Stimulated activated CD8-positive, alpha-beta memory T cell treated with anti-CD3 and anti-CD28 coated beads, Interleukin-12 subunit alpha, Interleukin-12 subunit beta, amount 100 ng/mL, for 24 hours (primary cell): ENCODE data around the gene PLXNA4.

Experiments
- DNase-seq: peaks from one replicate; pipeline ENCODE4 v3.0.0-alpha.2; 2020; ENCODE audit errors: extremely low read depth

The PLXNA4 gene

DNA sequence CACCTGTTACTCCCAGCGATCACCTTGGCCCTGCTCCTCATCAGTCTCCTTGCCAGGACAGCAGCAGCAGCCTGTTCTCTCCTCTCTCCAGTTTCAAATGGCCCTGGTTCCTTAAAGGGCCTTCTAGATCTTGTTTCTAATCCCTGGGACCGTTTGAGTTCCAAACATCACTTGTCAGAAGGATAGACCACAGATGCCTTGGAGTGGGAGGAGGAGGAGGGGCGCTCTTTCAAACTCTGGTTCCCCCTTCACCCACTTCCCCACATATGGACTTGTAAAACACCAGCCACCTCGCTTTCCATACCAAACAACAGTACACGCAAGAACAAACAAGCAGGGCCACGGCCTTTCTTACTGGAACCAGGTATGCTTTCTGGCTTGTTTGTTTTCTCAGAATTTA, 104.8 kb downstream of the PLXNA4 start:
- DNase-seq = no peak

DNA sequence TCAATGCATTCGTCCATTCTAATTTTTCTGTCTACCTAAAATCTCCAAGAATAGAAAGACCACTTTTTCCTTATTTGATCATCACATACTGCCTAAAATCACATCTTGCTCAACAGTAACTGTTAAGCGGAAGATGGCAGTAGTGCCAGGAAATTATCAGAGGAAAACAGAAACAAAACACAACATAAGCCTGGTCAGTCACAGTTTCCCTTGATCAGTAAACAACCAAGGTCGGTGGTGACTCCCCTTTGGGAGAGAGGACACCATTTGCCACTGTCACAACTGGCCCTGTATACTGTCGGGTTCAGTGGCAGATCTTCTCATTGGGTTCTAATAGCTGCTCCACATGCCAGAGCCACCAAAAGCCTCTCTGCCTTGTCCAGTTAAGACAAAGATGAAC, 106.6 kb downstream of the PLXNA4 start:
- no peak for DNase-seq

DNA sequence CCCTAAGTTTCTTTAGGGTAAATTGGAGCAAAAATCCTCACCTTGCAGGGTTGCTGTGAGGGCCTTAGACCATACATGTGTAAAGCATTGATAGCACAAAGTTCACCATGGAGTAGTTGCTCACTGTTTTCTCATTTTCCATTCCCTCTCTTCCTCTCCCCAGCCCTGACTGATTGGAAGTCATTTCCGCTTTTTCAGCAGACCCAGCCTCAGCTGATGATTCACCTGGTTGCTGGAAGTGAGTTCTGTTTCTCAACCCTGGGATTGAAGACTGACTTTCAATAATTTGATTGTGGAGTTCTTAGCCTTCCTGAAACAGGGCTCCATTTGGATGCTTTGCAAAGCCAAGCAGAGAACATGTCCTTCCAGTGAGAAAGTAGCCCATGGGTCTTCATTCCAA, 107.0 kb downstream of the PLXNA4 start:
- DNase-seq = no peak

- DNase-seq = no peak
These were observed 109.9 kb downstream of the PLXNA4 start for GRCh38 chr7:132466367-132466766.

- no peak for DNase-seq
These were observed 110.8 kb downstream of the PLXNA4 start for GRCh38 chr7:132465516-132465915.

DNA sequence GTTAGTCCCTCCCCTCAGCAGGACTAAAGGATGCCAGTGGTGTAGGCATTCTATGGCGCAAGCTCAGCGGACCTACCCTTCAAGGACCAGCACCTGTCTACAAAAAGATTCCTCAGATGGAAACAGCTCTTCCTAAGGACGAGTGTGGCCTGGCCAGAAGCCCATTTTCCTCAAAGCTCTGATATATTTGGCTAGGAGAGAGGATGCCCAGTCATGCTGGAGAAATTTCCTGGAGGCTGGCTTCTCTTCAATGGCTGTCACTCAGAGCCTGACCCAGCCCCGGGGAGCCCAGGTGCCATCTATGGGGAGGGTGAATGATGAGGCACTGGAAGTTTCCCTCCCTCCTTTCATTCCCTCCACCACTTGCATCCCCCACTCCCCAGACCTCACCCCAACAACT, 111.5 kb downstream of the PLXNA4 start:
- no peak for DNase-seq

GRCh38 chr7:132463922-132464321, 112.3 kb downstream of the PLXNA4 start:
- DNase-seq = no peak

DNA sequence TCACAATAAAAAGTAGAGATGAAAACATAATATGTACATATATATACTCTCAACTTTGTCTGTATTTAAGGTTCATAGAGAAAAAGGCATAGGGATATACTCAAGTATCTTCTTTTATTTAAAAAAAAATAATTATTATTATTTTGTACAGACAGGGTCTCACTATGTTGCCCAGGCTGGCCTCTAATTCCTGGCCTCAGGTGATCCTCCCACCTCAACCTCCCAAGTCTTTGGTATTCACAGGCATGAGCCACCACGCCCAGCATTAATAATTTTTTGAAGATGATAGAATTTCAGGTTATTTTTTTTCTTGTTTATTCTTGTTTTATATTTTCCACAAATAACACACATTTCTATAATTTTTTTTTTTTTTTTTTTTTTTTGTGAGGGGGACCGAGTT, 113.8 kb downstream of the PLXNA4 start:
- DNase-seq = no peak

GRCh38 chr7:132461032-132461592, 115.2 kb downstream of the PLXNA4 start:
- DNase-seq = no peak

DNA sequence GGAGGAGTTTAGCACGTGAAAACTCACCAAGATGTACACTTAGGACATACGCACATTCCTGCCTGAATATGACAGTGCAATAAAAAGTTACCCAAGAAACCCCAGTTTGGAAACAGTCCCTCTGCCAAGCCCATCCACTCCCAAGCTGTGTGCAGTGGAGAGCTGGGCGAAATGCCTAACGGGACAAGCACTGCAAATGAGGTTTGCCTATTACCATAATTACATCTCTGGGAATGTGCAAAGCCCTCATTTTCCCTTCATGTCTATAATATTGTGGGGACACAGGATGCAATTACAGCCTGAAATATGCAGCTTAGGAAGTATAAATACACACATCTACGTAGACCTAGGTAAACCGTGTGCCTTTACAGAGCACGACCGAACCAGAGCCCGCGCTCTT, 117.5 kb downstream of the PLXNA4 start:
- DNase-seq = no peak

DNA sequence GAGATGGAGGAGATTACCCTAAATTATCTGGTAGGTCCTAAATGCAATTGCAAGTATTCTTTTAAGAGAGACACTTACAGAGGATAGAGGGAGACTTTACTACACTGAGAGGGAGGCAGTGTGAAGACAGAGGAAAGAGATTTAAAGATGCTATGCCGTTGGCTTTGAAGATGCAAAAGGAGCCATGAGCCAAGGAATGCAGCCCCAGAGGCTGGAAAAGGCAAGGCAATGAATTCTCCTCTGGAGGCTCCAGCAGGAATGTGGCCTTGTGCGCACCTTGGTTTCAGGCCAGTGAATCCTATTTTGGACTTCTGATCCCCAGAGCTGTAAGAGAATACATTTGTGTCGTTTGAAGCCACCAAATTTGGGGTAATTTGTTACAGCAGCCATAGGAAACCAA, 118.6 kb downstream of the PLXNA4 start:
- DNase-seq = no peak

GRCh38 chr7:132456418-132456817, 119.9 kb downstream of the PLXNA4 start:
- no peak for DNase-seq

DNA sequence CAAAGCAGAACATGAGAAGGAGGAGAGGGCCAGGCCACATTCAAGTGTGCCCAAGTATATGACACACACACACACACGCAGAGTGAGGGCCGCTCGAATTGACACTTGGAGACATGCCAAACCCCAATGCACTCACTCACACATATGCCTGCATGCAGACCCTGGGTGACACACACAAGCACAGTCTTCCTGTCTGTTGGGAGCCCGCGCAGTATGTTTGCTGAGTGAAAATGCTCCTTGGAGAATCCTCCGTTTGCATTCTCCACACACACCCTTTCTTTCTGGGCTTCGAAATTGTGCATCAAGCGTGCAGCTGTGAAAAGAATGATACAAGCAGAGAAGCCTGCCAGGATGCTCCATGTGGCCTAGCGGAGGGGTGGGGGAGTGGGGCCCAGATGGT, 120.9 kb downstream of the PLXNA4 start:
- no peak for DNase-seq

DNA sequence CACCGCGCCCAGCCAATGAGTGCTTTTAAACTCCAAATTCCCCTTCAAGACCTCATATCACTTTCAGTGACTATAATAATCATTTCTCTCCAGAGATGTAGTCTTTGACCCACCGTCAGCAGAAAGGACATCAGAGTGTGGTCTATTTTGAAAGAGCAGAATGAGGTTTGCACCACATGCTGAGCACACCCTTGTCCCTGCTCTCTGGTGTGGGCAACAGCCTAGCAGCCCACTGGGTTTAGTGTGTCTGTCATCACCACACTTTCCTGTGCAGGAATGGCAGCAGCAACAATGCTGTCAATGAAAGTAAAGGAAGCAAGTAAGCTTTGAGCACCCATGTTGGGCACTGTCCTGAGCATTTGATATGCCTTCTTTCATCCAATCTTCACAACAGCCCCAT, 122.4 kb downstream of the PLXNA4 start:
- DNase-seq = no peak

GRCh38 chr7:132451161-132451560, 125.1 kb downstream of the PLXNA4 start:
- DNase-seq = no peak

- DNase-seq = no peak
These were observed 125.6 kb downstream of the PLXNA4 start for GRCh38 chr7:132450696-132451095.

- DNase-seq = no peak
These were observed 126.1 kb downstream of the PLXNA4 start for GRCh38 chr7:132450188-132450587.

GRCh38 chr7:132446666-132447278, 129.5 kb downstream of the PLXNA4 start:
- DNase-seq = no peak

- DNase-seq = no peak
These were observed 130.0 kb downstream of the PLXNA4 start for GRCh38 chr7:132446260-132446659.

DNA sequence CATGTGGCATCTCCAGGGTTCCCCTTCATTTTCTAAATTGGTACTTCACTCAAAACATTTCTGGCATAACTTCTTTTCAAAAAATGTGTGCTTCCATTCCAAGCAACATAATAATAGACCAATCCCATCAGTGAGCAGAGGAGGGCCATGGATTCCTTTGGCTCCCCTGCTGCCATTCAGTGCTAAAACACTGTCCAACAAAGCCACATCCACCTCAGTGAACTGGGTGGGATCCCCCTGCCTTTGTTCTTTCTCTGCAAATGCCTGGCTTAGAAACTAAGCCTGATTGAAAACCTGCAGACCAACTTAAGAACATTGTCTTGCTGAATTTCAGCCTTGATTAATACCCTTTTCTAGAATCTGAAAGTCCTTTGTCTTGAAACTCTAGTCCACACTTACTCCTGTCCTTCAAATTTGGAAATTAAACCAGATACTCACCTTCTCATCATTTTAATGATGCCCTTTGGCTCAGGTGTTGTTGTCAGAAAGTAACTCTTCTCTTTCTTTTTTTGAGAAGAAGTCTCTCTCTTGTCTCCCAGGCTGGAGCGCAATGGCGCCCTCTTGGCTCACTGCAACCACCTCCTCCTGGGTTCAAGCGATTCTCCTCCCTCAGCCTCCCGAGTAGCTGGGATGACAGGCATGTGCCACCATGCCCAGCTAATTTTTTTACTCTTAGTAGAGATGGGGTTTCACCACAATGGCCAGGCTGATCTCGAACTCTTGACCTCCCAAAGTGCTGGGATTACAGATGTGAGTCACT, 132.3 kb downstream of the PLXNA4 start:
- no peak for DNase-seq

DNA sequence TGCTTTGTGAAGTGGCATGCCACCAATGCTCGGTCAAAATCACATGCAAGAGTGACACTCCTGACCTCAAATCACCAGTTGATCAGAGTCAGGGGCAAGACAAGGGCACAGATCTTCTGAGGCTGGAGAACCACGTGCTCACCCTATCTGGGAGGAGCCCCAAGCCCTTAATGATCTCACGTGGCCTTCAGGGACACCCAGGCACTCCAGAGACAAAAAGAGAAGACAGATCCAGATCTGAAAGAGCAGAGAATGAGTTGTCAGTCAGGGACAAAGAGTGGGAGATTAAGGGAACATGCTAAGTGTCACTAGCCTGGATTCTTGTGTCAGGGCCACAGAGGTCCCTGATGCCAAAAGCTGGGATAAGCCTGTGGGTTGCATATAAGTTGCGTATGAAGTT, 134.3 kb downstream of the PLXNA4 start:
- DNase-seq = no peak

DNA sequence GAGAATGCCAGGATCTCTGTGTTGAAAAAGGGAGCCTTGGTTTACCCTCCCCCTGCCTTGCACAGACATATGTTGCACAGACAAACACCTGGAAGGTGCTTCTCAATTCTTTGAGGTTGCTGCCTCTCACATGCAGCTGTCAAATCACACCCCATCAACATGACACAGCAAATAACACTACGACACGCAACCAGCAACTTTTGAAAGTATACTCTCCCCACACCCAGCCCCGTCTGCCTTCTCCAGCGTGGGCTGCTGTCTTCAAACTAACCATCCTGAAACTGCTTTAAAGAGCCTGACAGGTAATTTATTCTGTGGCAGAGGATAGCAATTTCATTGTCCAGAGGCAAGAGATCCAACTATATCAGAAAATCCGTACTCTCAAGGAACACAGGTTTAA, 136.1 kb downstream of the PLXNA4 start:
- no peak for DNase-seq

GRCh38 chr7:132438926-132439325, 137.3 kb downstream of the PLXNA4 start:
- no peak for DNase-seq
